ENCODE results near the gene AHRR. TPM values are rescaled to one million over a fixed set of nuclear protein-coding genes. Genes with fewer than 3 reads are reported as not detected.

AHRR gene
- total and polyA plus RNA-seq, 2 experiments from 2014 or later, result 0.27 to 1.8 TPM

DNA sequence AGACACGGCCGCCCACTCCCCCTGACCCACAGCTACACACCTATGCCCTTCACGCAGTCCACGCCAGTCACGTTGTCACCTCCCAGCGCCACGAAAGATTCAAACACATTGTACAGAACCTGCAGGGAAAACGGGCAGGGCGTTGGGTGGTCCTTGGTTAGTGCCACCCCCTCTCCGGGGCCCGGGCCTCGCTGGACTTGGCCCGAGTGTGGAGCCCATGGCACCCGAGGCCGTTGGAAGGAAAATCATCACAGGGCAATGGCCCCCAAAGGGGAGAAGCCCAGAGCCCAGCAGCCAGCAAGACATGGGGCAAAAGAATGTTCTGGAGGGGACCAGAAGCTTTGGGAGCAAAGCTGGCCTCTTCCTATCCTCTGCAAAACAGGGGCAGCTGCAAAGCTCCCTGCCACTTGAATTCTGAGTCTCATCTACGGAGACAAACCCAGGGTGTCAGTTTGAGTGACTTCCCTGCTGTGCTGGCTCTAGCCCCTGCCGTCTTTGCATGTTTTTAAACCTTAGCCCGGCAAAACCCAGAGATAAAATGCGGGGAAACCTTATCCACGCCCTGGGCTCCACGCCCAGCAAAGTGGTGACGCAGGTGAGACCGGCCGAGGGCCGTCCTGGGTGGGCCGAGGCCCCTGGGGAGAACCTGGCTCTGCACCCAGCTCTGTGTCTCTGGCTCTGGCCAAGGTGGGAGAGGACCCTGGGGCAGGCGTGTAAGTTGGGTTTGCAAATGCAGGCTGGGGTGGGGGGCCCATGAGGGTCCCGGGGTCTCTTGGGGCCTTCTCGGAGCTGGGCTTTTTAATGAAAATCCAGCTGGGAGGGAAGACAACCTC lies 163.8 kb downstream of the AHRR start (continued):
- TF ChIP-seq, protein P1, sequence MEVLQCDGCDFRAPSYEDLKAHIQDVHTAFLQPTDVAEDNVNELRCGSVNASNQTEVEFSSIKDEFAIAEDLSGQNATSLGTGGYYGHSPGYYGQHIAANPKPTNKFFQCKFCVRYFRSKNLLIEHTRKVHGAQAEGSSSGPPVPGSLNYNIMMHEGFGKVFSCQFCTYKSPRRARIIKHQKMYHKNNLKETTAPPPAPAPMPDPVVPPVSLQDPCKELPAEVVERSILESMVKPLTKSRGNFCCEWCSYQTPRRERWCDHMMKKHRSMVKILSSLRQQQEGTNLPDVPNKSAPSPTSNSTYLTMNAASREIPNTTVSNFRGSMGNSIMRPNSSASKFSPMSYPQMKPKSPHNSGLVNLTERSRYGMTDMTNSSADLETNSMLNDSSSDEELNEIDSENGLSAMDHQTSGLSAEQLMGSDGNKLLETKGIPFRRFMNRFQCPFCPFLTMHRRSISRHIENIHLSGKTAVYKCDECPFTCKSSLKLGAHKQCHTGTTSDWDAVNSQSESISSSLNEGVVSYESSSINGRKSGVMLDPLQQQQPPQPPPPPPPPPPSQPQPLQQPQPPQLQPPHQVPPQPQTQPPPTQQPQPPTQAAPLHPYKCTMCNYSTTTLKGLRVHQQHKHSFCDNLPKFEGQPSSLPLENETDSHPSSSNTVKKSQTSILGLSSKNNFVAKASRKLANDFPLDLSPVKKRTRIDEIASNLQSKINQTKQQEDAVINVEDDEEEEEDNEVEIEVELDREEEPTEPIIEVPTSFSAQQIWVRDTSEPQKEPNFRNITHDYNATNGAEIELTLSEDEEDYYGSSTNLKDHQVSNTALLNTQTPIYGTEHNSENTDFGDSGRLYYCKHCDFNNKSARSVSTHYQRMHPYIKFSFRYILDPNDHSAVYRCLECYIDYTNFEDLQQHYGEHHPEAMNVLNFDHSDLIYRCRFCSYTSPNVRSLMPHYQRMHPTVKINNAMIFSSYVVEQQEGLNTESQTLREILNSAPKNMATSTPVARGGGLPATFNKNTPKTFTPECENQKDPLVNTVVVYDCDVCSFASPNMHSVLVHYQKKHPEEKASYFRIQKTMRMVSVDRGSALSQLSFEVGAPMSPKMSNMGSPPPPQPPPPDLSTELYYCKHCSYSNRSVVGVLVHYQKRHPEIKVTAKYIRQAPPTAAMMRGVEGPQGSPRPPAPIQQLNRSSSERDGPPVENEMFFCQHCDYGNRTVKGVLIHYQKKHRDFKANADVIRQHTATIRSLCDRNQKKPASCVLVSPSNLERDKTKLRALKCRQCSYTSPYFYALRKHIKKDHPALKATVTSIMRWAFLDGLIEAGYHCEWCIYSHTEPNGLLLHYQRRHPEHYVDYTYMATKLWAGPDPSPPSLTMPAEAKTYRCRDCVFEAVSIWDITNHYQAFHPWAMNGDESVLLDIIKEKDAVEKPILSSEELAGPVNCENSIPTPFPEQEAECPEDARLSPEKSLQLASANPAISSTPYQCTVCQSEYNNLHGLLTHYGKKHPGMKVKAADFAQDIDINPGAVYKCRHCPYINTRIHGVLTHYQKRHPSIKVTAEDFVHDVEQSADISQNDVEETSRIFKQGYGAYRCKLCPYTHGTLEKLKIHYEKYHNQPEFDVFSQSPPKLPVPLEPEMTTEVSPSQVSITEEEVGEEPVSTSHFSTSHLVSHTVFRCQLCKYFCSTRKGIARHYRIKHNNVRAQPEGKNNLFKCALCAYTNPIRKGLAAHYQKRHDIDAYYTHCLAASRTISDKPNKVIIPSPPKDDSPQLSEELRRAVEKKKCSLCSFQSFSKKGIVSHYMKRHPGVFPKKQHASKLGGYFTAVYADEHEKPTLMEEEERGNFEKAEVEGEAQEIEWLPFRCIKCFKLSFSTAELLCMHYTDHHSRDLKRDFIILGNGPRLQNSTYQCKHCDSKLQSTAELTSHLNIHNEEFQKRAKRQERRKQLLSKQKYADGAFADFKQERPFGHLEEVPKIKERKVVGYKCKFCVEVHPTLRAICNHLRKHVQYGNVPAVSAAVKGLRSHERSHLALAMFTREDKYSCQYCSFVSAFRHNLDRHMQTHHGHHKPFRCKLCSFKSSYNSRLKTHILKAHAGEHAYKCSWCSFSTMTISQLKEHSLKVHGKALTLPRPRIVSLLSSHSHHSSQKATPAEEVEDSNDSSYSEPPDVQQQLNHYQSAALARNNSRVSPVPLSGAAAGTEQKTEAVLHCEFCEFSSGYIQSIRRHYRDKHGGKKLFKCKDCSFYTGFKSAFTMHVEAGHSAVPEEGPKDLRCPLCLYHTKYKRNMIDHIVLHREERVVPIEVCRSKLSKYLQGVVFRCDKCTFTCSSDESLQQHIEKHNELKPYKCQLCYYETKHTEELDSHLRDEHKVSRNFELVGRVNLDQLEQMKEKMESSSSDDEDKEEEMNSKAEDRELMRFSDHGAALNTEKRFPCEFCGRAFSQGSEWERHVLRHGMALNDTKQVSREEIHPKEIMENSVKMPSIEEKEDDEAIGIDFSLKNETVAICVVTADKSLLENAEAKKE (CRISPR knock-in tag; IDR thresholded peaks at IDR 0.05), result no peak

DNA sequence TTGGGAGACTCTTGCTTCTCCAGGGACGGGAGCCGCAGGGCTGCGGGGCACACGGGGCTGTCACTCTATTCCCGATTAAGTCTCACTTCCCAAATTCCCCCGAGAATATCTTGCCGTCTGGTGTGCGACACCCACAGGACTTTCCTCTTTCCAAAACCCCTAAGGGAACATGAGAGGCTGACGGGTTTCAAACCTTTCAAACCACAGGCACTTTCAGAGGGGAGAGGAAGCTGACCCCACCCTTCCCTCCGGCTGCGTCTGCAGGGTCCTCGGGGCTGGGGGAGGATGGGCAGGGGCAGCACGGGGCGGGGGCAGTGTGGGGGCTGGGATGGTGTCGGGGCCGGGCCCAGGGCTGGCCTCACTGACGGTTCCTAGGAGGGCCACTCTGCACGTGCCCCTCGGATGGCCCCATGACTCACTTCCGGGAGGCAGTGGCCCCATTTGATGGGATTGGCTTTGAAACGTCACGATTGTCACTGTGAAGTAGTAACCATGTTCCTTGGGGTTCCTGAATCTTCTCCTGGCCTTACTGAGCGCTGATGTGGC lies 164.5 kb downstream of the AHRR start:
- Mint-ChIP-seq H3K36me3 (ENCODE audit: low read depth) (no peaks in the 10 kb centered on the region), H3K4me3 (no peak overlapping the region), H3K9me3 (no peaks in the 10 kb centered on the region), H3K27me3 (ENCODE audit: insufficient read depth, low read depth, poor library complexity) (peaks cover 22% of the 10 kb centered on the region), H3K4me1 (no peaks in the 10 kb centered on the region), H3K27ac (no peak overlapping the region)
- H4K20me1 ChIP-seq (replicated peaks; ENCODE audit: insufficient read depth), result no peaks in the 10 kb centered on the region
- ATAC-seq, result no peak
- no peaks in the 10 kb centered on the region for H3K4me1 ChIP-seq (ENCODE audit: insufficient read depth)
- H3K79me2 ChIP-seq (replicated peaks; ENCODE audit: insufficient read depth), result no peaks in the 10 kb centered on the region
- DNase-seq (ENCODE audit: low spot score), result no peak
- no peak overlapping the region for H3K4me3 ChIP-seq
- no peak overlapping the region for H2AFZ ChIP-seq
- no peaks in the 10 kb centered on the region for H3K36me3 ChIP-seq (ENCODE audit: insufficient read depth)
- no peak overlapping the region for H3K4me2 ChIP-seq
- no peaks in the 10 kb centered on the region for H3F3A ChIP-seq (replicated peaks; ENCODE audit: low read depth)
- H3K27ac ChIP-seq (ENCODE audit: low read depth), result no peak overlapping the region
- no peaks in the 10 kb centered on the region for H3K27me3 ChIP-seq (ENCODE audit: insufficient read depth)
- H3K9me2 ChIP-seq (ENCODE audit: insufficient read depth), result no peaks in the 10 kb centered on the region
- TF ChIP-seq, protein P1 (CRISPR knock-in tag; IDR thresholded peaks at IDR 0.05), result no peak
- TF ChIP-seq CREB1 (CRISPR knock-in tag; IDR thresholded peaks at IDR 0.05; ENCODE audit: low read depth) (no peak), EZH2 (IDR thresholded peaks at IDR 0.05; ENCODE audit: low read depth, unreplicated experiment) (no peak)
- TF ChIP-seq, protein P2, sequence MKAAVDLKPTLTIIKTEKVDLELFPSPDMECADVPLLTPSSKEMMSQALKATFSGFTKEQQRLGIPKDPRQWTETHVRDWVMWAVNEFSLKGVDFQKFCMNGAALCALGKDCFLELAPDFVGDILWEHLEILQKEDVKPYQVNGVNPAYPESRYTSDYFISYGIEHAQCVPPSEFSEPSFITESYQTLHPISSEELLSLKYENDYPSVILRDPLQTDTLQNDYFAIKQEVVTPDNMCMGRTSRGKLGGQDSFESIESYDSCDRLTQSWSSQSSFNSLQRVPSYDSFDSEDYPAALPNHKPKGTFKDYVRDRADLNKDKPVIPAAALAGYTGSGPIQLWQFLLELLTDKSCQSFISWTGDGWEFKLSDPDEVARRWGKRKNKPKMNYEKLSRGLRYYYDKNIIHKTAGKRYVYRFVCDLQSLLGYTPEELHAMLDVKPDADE (IDR thresholded peaks at IDR 0.05), result no peak
